ENCODE results near the gene CLIC1.

Gene CLIC1

DNA sequence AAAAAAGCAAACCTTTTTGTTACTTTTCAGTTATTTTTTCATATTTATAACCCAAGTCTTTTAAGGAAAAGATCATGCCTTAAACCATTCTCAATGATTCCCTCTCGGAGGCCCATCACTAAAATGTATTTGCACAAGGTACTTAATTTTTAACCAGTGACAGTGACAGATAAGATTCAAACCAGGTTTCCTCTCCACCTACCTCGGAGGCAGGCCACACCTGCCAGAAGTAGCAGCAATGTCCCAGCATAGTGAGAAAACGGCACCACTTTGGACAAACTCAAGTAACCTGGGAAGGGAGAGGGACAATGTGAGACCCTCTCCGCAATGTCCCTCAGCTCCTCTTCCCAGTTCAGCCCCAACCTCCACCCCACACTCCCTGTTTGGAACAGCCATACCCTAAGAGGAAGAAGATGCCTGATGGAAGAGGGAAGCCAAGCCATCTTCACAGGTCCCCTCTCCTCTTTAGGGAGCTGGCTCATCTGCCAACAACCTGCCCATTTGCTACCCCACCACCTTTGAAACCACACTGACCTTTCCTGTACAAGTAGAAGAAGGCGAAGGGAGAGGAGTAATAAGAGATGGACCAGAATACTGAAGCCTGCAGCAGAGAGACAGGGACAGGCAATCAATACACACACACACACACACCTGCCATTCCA is 35.5 kb downstream of the CLIC1 start:
- no peak for DNase-seq

DNA sequence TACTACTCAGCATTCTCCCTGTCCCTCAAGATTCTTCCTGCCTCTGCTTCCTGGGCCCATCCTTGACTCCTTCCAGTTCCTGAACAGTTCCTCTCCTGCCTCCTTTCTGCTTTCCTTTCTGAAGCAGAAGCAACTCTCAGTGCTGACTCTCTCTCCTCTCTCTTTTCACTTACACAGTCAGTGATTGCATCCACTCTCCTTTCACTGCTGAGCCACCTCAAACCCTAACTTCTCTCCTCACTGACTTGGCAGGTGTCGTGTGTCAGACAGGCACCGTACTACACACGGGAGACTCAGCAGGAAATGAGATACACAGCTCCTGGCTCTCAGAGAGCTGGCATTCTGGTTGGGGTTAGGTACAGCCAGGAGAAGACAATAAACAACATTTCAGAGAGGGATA is 38.8 kb downstream of the CLIC1 start:
- DNase-seq, result no peak

DNA sequence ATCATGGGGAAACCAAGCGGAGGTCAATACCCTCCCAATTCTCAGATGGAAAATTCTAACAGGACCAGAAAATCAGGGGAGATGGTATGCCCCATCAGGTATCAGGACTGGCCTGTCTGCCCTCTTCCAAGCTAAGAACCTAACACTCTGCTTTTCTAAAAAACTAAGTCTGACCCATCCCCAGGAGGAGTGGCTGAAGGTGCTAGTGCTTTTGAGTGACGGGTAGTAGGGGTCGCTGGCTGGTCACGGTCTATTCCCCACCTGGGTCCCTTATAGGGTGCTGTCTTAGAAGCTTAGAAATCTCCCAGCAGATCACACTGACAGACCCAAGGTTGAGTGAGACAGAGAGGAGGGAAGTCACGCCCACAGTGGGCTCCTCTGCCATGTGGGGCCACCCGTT is 42.8 kb downstream of the CLIC1 start:
- DNase-seq, result no peak

DNA sequence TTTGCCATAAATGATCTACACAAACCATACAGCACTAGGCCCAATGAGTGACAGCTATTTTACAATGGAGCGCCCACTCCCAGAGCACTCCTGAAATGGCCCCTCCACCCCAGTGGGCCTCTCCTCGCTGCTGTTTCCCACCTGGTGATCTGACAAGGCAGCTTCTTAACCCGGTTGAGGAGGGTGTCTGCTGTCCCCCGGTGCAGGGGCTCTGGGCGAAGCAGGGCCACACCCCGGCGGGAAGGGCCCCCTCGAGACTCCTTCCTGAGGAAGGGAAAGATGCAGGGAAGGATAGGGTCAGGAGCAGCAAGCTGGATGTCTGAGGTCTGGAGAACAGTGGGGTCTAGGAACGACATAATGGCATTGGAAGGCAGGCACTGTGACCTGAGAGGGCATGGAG is 43.4 kb downstream of the CLIC1 start:
- no peak for DNase-seq

DNA sequence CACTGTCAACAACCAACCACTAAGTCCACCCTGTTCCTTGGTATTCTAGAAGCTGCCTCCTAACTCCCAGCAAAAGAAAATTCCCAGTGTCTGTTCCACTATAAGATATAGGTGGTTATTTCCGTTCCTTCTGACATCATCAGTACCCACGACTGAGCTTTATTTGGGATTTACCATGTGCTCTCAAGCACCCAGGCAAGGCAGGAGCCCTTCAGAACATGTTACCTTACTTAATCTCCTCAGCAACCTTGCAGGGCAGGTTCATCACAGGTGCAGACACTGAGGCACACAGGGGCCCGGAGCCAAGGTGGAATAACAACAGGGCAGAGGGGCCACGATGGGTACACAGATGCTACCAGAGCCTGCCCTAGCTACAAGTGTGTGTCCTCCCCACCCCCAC is 44.0 kb downstream of the CLIC1 start:
- no peak for DNase-seq

DNA sequence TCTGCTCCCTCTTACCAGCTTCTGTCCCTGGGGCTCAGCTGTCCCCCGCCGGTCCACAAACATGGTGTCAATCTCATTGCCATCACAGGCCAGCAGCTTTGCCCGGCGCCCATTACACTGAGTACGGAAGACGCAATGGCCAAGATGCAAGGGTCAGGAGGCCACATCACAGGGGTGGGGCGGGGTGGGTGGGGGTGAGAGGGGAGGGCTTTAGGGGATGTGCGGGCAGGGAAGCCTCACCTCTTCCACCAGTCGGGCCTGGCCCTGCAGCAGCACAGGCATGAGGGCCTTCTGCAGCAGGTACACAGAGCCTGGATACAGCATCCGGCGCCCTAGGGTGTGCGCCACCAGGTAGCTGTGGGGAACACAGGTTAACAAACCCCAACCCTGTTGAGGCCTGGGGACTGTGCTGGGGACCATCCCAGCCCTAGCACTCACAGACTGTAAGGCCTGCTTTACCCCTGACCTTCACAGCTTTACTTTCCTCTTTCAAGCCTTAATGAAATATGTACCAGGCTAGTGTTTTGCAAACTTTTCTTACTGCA is 44.7 kb downstream of the CLIC1 start:
- no peak for DNase-seq

DNA sequence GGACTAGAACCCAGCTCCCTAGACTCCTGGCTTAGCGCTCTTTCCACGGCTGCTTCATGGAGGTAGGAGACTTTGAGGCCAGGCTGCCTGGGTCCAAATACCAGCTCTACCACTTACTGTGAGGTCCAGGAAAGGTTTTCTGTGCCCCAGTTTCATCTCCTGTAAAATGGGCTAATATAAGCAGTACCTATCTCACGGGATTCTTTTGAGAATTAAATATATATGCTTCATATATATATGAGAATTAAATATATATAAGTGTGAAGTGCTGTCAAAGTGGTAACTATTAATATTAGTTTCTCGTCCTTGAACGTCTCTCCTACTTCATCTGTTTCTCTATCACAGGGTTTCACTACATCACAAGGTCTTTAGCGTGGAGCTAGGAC is 45.3 kb downstream of the CLIC1 start:
- DNase-seq, result no peak

DNA sequence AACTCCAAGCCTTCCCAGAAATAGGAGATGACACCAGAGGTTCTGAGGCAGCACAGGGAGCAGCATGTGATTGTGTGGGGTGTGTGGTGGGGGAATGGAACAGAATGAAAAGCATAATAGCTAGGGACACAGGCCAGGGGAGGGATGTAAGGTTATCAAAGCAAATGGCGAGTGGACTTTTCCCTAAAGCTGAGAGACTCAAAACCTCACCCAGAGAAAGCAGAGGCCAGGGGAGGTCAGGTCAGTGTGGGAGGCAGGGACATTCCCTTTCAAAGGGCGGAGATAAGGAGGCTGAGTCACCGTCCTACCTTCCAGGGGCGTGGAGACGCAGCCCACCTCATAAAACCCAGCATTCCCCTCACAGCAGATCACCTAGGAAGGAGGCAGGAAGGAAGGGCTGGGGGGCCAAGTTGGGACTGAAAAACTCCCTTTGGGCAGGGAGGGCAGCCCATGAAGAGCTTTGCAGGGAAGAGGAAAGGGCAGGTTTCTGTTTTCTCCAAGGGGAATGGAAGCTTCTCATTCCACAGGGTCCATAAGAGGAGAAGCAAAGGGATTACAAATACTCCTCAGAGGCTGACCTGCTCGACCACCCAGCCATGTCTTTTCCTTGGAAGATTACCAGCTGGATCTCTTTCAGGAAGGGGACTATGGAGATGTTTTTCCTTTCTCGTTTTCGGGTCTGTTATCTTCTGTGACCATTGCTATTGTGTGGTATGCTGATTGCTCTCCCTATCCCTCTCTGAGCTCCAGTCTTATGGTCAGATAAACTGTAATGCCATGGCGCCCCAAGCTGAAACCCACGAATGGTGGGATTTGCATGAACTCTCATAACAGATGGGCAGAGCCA is 45.9 kb downstream of the CLIC1 start:
- DNase-seq, result no peak

DNA sequence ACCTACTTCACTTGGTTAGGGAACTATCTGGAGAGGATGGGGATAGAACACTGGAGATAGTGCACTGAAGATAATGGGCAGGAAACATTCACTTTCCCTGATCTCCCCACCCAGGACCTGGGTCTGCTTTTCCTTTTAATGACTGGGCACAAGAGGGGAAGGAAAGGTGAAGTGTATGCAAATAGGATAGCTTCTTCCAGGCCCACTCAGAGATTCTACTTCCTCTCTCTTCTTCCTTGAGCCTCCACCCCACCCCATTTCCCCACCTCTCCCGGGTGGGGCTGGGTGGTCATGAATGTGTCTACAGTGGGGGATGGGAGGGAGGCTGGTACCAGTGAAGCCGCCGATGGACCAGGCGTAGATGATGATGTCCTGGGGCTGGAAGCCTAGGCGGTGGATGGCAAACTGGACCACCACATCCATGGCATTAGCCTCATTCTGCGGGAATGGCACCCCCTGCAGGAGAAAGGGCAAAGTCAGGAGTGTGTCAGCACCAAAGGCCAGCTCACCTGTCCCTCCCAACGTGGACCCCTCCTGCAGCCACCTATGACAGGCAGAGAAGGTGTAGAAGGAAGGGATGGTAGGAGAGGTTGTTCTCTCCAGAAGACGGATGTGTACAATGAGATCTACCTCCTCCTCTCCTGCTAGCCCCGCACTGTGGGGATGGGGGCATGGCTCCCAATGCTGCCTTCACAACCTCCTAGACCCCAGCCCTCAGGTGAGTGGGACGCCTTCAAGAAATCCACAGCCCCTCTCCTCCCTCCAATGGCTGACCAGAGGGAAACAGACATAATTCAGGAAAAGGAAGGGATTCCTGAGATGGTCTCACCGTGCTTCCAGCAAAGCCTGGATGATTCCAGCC is 46.9 kb downstream of the CLIC1 start:
- no peak for DNase-seq

DNA sequence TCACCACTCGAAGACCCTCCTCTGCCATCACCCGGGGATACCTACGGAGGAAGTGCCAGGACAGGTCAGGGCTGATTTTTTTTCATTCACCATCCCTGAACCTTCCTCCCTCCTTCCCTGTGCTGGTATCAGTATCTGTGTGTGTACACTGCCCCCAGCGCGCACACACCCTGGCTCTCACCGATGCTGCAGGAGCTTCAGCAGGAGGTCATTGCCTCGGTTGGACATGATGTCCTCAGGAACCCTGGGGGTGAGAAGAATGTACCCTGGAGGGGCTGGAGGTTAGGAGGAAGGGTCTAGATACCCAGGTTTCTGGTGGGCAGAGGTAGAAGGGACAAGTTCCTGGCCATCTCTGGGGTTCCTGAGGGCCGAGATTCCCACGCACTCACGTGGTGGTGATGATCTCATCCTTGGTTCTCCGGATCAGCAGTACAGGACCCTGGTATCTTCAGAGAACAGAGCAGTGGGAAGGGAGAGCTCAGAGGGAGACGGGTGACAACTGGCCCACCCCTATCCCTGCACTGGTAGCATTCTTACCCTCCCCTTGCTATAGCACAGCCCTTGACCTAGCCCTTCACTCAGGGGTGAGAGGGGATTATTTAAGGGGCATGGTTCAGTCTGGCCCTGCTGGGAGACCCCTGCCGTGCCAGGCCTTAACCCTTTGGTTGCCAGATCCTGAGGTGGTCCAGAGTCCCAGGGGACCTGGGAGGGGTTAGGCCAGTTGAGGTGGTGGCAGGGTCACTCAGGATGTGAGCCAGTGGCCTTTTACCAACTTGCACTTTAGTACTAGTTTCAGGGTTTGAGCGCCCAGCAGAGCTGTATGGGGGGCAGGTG is 48.3 kb downstream of the CLIC1 start:
- no peak for DNase-seq

DNA sequence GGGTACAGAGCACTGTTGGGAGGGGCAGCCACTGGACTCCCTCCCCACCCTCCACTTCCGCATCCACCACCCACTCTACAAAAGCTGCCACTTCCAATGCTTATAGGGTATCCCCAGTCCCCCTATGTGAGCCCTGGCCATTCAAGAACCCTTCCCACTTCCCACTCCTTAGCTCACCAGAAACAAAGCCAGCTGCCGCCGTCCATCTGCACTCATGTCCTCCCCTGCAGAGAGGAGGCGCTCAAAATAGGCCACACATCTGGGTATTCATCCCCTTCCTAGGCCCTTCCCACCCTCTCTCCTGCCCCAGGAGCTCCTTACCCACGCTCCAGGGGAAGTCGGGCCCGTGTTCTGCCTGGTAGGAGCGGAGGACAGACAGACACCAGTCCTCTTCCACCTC is 49.0 kb downstream of the CLIC1 start:
- no peak for DNase-seq

DNA sequence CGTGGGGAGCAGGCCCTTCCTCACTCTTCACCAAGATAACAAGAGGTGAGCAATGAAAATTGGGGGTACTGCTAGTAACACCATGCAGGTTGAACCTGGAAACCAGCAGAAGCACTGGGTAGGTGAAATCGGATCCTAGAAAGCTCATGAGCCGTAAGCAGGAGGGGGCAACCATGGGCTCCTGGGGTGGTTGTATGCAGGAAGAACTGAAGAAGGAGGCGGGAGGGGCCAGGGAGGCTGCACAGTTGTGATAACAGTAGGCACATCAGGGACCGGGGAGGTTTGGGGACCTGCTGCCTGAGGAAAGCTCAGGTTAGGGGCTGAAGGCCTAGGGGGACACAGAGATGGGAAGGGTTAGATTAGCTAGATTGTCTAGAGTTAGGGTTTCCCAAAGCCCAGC is 49.8 kb downstream of the CLIC1 start:
- no peak for DNase-seq

DNA sequence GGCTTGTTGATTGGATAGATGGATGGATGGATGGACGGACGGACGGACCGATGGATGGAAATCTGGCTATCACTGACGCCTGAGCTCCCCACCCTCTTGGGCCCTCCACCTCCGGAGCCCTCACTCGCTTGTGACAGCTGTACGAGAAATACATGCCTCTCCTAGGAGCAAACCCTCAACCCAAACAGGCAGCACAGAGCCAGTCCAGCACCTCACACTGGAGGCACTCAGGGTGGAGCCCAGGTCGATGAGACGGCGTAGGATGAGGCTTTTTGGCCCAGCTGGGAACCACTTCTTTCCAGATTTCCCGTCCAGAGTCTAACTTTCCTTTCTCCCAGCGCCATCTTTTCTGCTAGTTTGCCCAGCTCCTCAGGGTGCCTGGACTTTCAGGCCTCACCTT is 52.7 kb downstream of the CLIC1 start:
- no peak for DNase-seq

DNA sequence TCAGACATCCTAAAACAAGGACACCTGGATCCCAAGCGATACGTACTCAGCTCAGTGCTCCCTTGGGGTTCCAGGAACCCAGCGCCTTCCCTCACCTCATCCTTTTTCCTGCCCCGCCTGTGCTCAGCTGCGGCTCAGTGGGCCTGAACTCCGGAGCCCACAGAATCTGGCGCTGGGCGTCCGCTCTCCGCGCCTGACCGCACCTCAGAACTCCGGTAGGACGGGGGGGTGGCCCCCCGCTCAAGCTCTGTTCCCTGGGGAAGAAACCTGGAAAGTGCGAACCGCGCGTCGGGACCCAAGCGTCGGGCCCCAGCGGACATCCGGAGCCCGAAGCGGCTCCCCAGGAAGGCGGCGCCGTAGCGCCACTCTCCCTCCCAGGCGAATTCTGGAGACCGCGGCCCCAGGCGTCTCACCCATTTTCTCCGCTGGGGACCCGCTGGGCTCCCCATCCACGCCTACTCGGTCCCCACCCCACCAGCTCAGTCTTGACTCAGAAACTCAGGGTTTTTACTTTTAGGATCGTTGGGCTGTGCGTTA is 55.1 kb downstream of the CLIC1 start:
- DNase-seq, result no peak
